DMS79 (cell line): Measurements from ENCODE around the gene ERC2.

Source experiments
- DNase-seq: peaks from one replicate; lab custom pipeline; 2025; lab: John Stamatoyannopoulos, UW

The ERC2 gene

GRCh38 chr3:55824406-55824805 lies 643.9 kb downstream of the ERC2 start:
- no peak for DNase-seq

GRCh38 chr3:55823829-55824228 lies 644.4 kb downstream of the ERC2 start:
- DNase-seq, result no peak

- DNase-seq, result peak; percentile 1
Observed at GRCh38 chr3:55823001-55823400, 645.3 kb downstream of the ERC2 start.

- no peak for DNase-seq
Observed at GRCh38 chr3:55819005-55819404, 649.3 kb downstream of the ERC2 start.

- DNase-seq, result no peak
Observed at GRCh38 chr3:55818485-55818884, 649.8 kb downstream of the ERC2 start.

GRCh38 chr3:55816794-55817576 lies 651.3 kb downstream of the ERC2 start:
- no peak for DNase-seq

- no peak for DNase-seq
Observed at GRCh38 chr3:55815262-55815661, 653.0 kb downstream of the ERC2 start.

GRCh38 chr3:55813268-55814097 lies 654.8 kb downstream of the ERC2 start:
- DNase-seq, result no peak

GRCh38 chr3:55812394-55813013 lies 655.8 kb downstream of the ERC2 start:
- DNase-seq, result no peak

GRCh38 chr3:55807210-55807609 lies 661.1 kb downstream of the ERC2 start:
- no peak for DNase-seq

GRCh38 chr3:55805169-55805568 lies 663.1 kb downstream of the ERC2 start:
- no peak for DNase-seq

GRCh38 chr3:55804170-55805095 lies 663.8 kb downstream of the ERC2 start:
- no peak for DNase-seq

GRCh38 chr3:55802816-55803215 lies 665.5 kb downstream of the ERC2 start:
- DNase-seq, result no peak

GRCh38 chr3:55801676-55802075 lies 666.6 kb downstream of the ERC2 start:
- no peak for DNase-seq

- DNase-seq, result no peak
Observed at GRCh38 chr3:55801068-55801467, 667.2 kb downstream of the ERC2 start.

- DNase-seq, result no peak
Observed at GRCh38 chr3:55797775-55798174, 670.5 kb downstream of the ERC2 start.

GRCh38 chr3:55797084-55797483 lies 671.2 kb downstream of the ERC2 start:
- no peak for DNase-seq

- DNase-seq, result no peak
Observed at GRCh38 chr3:55796533-55796932, 671.7 kb downstream of the ERC2 start.

GRCh38 chr3:55795746-55796145 lies 672.5 kb downstream of the ERC2 start:
- no peak for DNase-seq

- no peak for DNase-seq
Observed at GRCh38 chr3:55795296-55795695, 673.0 kb downstream of the ERC2 start.

- DNase-seq, result no peak
Observed at GRCh38 chr3:55792742-55793141, 675.5 kb downstream of the ERC2 start.

GRCh38 chr3:55792009-55792408 lies 676.3 kb downstream of the ERC2 start:
- DNase-seq, result no peak
